Measurements from ENCODE around the gene DNM3.
"Not testable (repeated sequence)": the region's sequence is repeated elsewhere in the genome, so short reads cannot be mapped to it uniquely, and the experiment has no call there.

DNM3 gene

GRCh38 chr1:172055816-172056419, 214.6 kb downstream of the DNM3 start:
- H3K4me1 ChIP-seq (ENCODE audit: insufficient read depth, low read length); H3K4me3 ChIP-seq (ENCODE audit: low read length); H3K9ac ChIP-seq (ENCODE audit: low read depth, low read length); H3K27ac ChIP-seq (ENCODE audit: low read length); H3K36me3 ChIP-seq (ENCODE audit: insufficient read depth, low read depth, low read length); H3K9me3 ChIP-seq (ENCODE audit: insufficient read depth, low read depth, low read length); H3K27me3 ChIP-seq (ENCODE audit: insufficient read depth, low read length): not testable (repeated sequence)

- Histone ChIP-seq H3K9ac (ENCODE audit: low read depth, low read length) (no peak overlapping the region), H3K36me3 (ENCODE audit: insufficient read depth, low read depth, low read length) (no peaks in the 10 kb centered on the region), H3K27ac (ENCODE audit: low read length) (no peak overlapping the region), H3K27me3 (ENCODE audit: insufficient read depth, low read length) (no peaks in the 10 kb centered on the region), H3K4me1 (ENCODE audit: insufficient read depth, low read length) (no peaks in the 10 kb centered on the region), H3K9me3 (ENCODE audit: insufficient read depth, low read depth, low read length) (no peaks in the 10 kb centered on the region), H3K4me3 (ENCODE audit: low read length) (no peak overlapping the region)
Measured at GRCh38 chr1:172068334-172068733, 227.0 kb downstream of the DNM3 start.

- no peaks in the 10 kb centered on the region for H3K36me3 ChIP-seq (ENCODE audit: insufficient read depth, low read depth, low read length)
- H3K27me3 ChIP-seq (ENCODE audit: insufficient read depth, low read length) = no peaks in the 10 kb centered on the region
- no peak overlapping the region for H3K4me3 ChIP-seq (ENCODE audit: low read length)
- no peaks in the 10 kb centered on the region for H3K9me3 ChIP-seq (ENCODE audit: insufficient read depth, low read depth, low read length)
- H3K4me1 ChIP-seq (ENCODE audit: insufficient read depth, low read length) = no peaks in the 10 kb centered on the region
- no peak overlapping the region for H3K27ac ChIP-seq (ENCODE audit: low read length)
- H3K9ac ChIP-seq (ENCODE audit: low read depth, low read length) = no peak overlapping the region
Measured at GRCh38 chr1:172069051-172069450, 227.8 kb downstream of the DNM3 start.

- Histone ChIP-seq H3K9me3 (ENCODE audit: insufficient read depth, low read depth, low read length) (no peaks in the 10 kb centered on the region), H3K4me3 (ENCODE audit: low read length) (no peak overlapping the region), H3K27ac (ENCODE audit: low read length) (no peak overlapping the region), H3K9ac (ENCODE audit: low read depth, low read length) (no peak overlapping the region), H3K27me3 (ENCODE audit: insufficient read depth, low read length) (no peaks in the 10 kb centered on the region), H3K4me1 (ENCODE audit: insufficient read depth, low read length) (no peaks in the 10 kb centered on the region), H3K36me3 (ENCODE audit: insufficient read depth, low read depth, low read length) (no peaks in the 10 kb centered on the region)
Measured at GRCh38 chr1:172069534-172069933, 228.2 kb downstream of the DNM3 start.

GRCh38 chr1:172070055-172070454, 228.8 kb downstream of the DNM3 start:
- H3K4me3 ChIP-seq (ENCODE audit: low read length) = no peak overlapping the region
- no peaks in the 10 kb centered on the region for H3K27me3 ChIP-seq (ENCODE audit: insufficient read depth, low read length)
- no peaks in the 10 kb centered on the region for H3K36me3 ChIP-seq (ENCODE audit: insufficient read depth, low read depth, low read length)
- no peaks in the 10 kb centered on the region for H3K4me1 ChIP-seq (ENCODE audit: insufficient read depth, low read length)
- H3K9me3 ChIP-seq (ENCODE audit: insufficient read depth, low read depth, low read length) = no peaks in the 10 kb centered on the region
- H3K27ac ChIP-seq (ENCODE audit: low read length) = no peak overlapping the region
- no peak overlapping the region for H3K9ac ChIP-seq (ENCODE audit: low read depth, low read length)

GRCh38 chr1:172071746-172072145, 230.4 kb downstream of the DNM3 start:
- Histone ChIP-seq H3K27me3 (ENCODE audit: insufficient read depth, low read length) (no peaks in the 10 kb centered on the region), H3K9me3 (ENCODE audit: insufficient read depth, low read depth, low read length) (no peaks in the 10 kb centered on the region), H3K9ac (ENCODE audit: low read depth, low read length) (no peak overlapping the region), H3K36me3 (ENCODE audit: insufficient read depth, low read depth, low read length) (no peaks in the 10 kb centered on the region), H3K27ac (ENCODE audit: low read length) (no peak overlapping the region), H3K4me3 (ENCODE audit: low read length) (no peak overlapping the region), H3K4me1 (ENCODE audit: insufficient read depth, low read length) (no peaks in the 10 kb centered on the region)

- H3K36me3 ChIP-seq (ENCODE audit: insufficient read depth, low read depth, low read length); H3K27me3 ChIP-seq (ENCODE audit: insufficient read depth, low read length): not testable (repeated sequence)
Measured at GRCh38 chr1:172079859-172080258, 238.6 kb downstream of the DNM3 start.

GRCh38 chr1:172083191-172083590, 241.9 kb downstream of the DNM3 start:
- Histone ChIP-seq H3K4me3 (ENCODE audit: low read length) (no peak overlapping the region), H3K27ac (ENCODE audit: low read length) (no peak overlapping the region), H3K9me3 (ENCODE audit: insufficient read depth, low read depth, low read length) (no peaks in the 10 kb centered on the region), H3K4me1 (ENCODE audit: insufficient read depth, low read length) (no peaks in the 10 kb centered on the region), H3K36me3 (ENCODE audit: insufficient read depth, low read depth, low read length) (no peaks in the 10 kb centered on the region), H3K27me3 (ENCODE audit: insufficient read depth, low read length) (no peaks in the 10 kb centered on the region), H3K9ac (ENCODE audit: low read depth, low read length) (no peak overlapping the region)

More at GRCh38 chr1:172079859-172080258, 238.6 kb downstream of the DNM3 start:
- not testable (repeated sequence) for H3K9me3 ChIP-seq (ENCODE audit: insufficient read depth, low read depth, low read length); H3K4me1 ChIP-seq (ENCODE audit: insufficient read depth, low read length); H3K9ac ChIP-seq (ENCODE audit: low read depth, low read length); H3K27ac ChIP-seq (ENCODE audit: low read length); H3K4me3 ChIP-seq (ENCODE audit: low read length)

GRCh38 chr1:172084876-172085275, 243.6 kb downstream of the DNM3 start:
- H3K9ac ChIP-seq (ENCODE audit: low read depth, low read length) = no peak overlapping the region
- no peaks in the 10 kb centered on the region for H3K27me3 ChIP-seq (ENCODE audit: insufficient read depth, low read length)
- H3K36me3 ChIP-seq (ENCODE audit: insufficient read depth, low read depth, low read length) = no peaks in the 10 kb centered on the region
- H3K9me3 ChIP-seq (ENCODE audit: insufficient read depth, low read depth, low read length) = no peaks in the 10 kb centered on the region
- H3K27ac ChIP-seq (ENCODE audit: low read length) = no peak overlapping the region
- no peak overlapping the region for H3K4me3 ChIP-seq (ENCODE audit: low read length)
- no peaks in the 10 kb centered on the region for H3K4me1 ChIP-seq (ENCODE audit: insufficient read depth, low read length)

- H3K4me1 ChIP-seq (ENCODE audit: insufficient read depth, low read length) = no peaks in the 10 kb centered on the region
- no peak overlapping the region for H3K9ac ChIP-seq (ENCODE audit: low read depth, low read length)
- H3K9me3 ChIP-seq (ENCODE audit: insufficient read depth, low read depth, low read length) = no peaks in the 10 kb centered on the region
- no peaks in the 10 kb centered on the region for H3K36me3 ChIP-seq (ENCODE audit: insufficient read depth, low read depth, low read length)
- H3K4me3 ChIP-seq (ENCODE audit: low read length) = no peak overlapping the region
- H3K27ac ChIP-seq (ENCODE audit: low read length) = no peak overlapping the region
- H3K27me3 ChIP-seq (ENCODE audit: insufficient read depth, low read length) = no peaks in the 10 kb centered on the region
Measured at GRCh38 chr1:172085317-172085716, 244.0 kb downstream of the DNM3 start.

- H3K36me3 ChIP-seq (ENCODE audit: insufficient read depth, low read depth, low read length) = no peaks in the 10 kb centered on the region
- H3K4me1 ChIP-seq (ENCODE audit: insufficient read depth, low read length) = no peaks in the 10 kb centered on the region
- no peak overlapping the region for H3K27ac ChIP-seq (ENCODE audit: low read length)
- H3K9me3 ChIP-seq (ENCODE audit: insufficient read depth, low read depth, low read length) = no peaks in the 10 kb centered on the region
- H3K27me3 ChIP-seq (ENCODE audit: insufficient read depth, low read length) = no peaks in the 10 kb centered on the region
- H3K4me3 ChIP-seq (ENCODE audit: low read length) = no peak overlapping the region
- H3K9ac ChIP-seq (ENCODE audit: low read depth, low read length) = no peak overlapping the region
Measured at GRCh38 chr1:172086137-172086536, 244.8 kb downstream of the DNM3 start.

GRCh38 chr1:172088256-172088655, 247.0 kb downstream of the DNM3 start:
- no peaks in the 10 kb centered on the region for H3K9me3 ChIP-seq (ENCODE audit: insufficient read depth, low read depth, low read length)
- peaks cover 13% of the 10 kb centered on the region for H3K4me1 ChIP-seq (ENCODE audit: insufficient read depth, low read length)
- H3K4me3 ChIP-seq (ENCODE audit: low read length) = no peak overlapping the region
- H3K9ac ChIP-seq (ENCODE audit: low read depth, low read length) = no peak overlapping the region
- H3K27me3 ChIP-seq (ENCODE audit: insufficient read depth, low read length) = no peaks in the 10 kb centered on the region
- H3K36me3 ChIP-seq (ENCODE audit: insufficient read depth, low read depth, low read length) = no peaks in the 10 kb centered on the region
- H3K27ac ChIP-seq (ENCODE audit: low read length) = no peak overlapping the region

All from iPS-20b (cell line).